A549 (cell line): ENCODE measurements around the gene FBXO47.

ENCODE experiments used
- CEBPB ChIP-seq, 2 experiments: fragments of >200 bp in 1 of 2; sonication (Bioruptor Twin) in 1 of 2; formaldehyde crosslinking in 1 of 2; IDR thresholded peaks; 2 replicates each; pipeline ENCODE4 v1.6.1; 2012 to 2016
- CTCF ChIP-seq: fragments of >200 bp; sonication (Bioruptor Twin); formaldehyde crosslinking; IDR thresholded peaks from 3 replicates; pipeline ENCODE4 v1.5.1; 2016
- EHMT2 ChIP-seq: fragments of 200-600 bp; sonication (generic); IDR thresholded peaks from 2 replicates; pipeline ENCODE4 v1.6.1; 2016; ENCODE audit warnings: antibody characterized with exemption, low read depth, mild to moderate bottlenecking, moderate library complexity
- HOXB13 ChIP-seq: fragments of 250-450 bp; sonication (Bioruptor Pico); IDR thresholded peaks from 2 replicates; pipeline ENCODE4 v1.5.0; 2020; ENCODE audit warnings: low read depth, mild to moderate bottlenecking, moderate library complexity
- JUN ChIP-seq, 2 experiments: fragments of >200 bp; sonication (Bioruptor Twin); formaldehyde crosslinking; IDR thresholded peaks; 2 replicates in 1 of 2; 3 replicates in 1 of 2; pipeline ENCODE4 v1.6.1; 2016 to 2017
- KDM1A ChIP-seq: fragments of 200-600 bp; sonication (generic); IDR thresholded peaks from 2 replicates; pipeline ENCODE4 v1.6.1; 2016; ENCODE audit warnings: low read depth, mild to moderate bottlenecking
- NFE2L2 ChIP-seq: fragments of 150-350 bp; conservative IDR thresholded peaks from 2 replicates; pipeline ENCODE4 v1.6.1; 2014; ENCODE audit warnings: low read length
- POLR2A ChIP-seq: IDR thresholded peaks from 2 replicates; pipeline ENCODE4 v1.6.1; 2012; ENCODE audit warnings: mild to moderate bottlenecking, low read length
- RAD21 ChIP-seq, 2 experiments: fragments of >200 bp in 1 of 2; sonication (Bioruptor Twin) in 1 of 2; formaldehyde crosslinking in 1 of 2; IDR thresholded peaks in 1 of 2; conservative IDR thresholded peaks in 1 of 2; 2 replicates in 1 of 2; 3 replicates in 1 of 2; pipeline ENCODE4 v1.6.1; 2012 to 2018; ENCODE audit warnings: inconsistent platforms in 1 of 2
- USF2 ChIP-seq: fragments of 450-650 bp; IDR thresholded peaks from 2 replicates; pipeline ENCODE4 v1.6.1; 2014; ENCODE audit warnings: antibody characterized with exemption
- TF ChIP-seq, protein P1 (sequence below): fragments of >200 bp; sonication (Bioruptor Twin); formaldehyde crosslinking; IDR thresholded peaks from 3 replicates; pipeline ENCODE4 v1.6.1; 2016

DNA sequence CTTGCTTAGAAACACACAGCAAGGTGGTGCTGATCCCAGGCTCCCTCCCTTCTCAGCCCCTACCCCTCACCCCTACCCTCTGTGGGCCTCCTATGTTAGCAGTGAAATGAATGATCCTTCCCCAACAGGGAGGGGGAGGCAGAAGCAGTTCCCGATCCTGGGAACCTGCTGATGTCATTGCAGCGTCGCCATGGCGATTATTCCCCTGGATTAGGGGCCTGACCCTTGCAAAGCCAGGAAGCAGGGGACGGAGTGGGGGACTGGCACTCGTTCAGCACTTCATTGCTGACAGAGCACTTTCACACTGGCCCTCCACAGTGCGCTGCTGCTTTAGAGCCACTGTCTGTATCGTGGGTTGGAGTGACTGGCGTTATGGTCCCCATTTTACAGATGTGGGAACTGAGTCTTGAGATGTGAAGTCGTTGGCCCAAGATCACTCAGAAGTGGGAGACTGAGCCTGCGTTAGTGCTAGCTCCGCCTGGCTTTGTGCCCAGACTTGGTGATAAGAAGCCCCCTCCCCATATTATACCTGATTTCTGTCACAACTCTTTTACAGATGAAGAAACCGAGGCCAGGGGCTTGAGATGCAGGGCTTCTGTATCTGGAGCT, 70.8 kb downstream of the FBXO47 start:
- TF ChIP-seq KDM1A (peak; percentile 61; the same call in 1 of the 2 replicates), CTCF (no peak), EHMT2 (no peak), USF2 (no peak), POLR2A (no peak), CEBPB (IDR thresholded peaks at IDR 0.05) (no peak), RAD21 (conservative IDR thresholded peaks at IDR 0.05 in 1 of 2, IDR thresholded peaks at IDR 0.05 in 1 of 2) (no peak), HOXB13 (CRISPR knock-in tag) (no peak), JUN (IDR thresholded peaks at IDR 0.05) (no peak), NFE2L2 (no peak)
- TF ChIP-seq, protein P1, sequence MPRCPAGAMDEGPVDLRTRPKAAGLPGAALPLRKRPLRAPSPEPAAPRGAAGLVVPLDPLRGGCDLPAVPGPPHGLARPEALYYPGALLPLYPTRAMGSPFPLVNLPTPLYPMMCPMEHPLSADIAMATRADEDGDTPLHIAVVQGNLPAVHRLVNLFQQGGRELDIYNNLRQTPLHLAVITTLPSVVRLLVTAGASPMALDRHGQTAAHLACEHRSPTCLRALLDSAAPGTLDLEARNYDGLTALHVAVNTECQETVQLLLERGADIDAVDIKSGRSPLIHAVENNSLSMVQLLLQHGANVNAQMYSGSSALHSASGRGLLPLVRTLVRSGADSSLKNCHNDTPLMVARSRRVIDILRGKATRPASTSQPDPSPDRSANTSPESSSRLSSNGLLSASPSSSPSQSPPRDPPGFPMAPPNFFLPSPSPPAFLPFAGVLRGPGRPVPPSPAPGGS, result no peak
